ENCODE data around the gene PLP2.

DNA sequence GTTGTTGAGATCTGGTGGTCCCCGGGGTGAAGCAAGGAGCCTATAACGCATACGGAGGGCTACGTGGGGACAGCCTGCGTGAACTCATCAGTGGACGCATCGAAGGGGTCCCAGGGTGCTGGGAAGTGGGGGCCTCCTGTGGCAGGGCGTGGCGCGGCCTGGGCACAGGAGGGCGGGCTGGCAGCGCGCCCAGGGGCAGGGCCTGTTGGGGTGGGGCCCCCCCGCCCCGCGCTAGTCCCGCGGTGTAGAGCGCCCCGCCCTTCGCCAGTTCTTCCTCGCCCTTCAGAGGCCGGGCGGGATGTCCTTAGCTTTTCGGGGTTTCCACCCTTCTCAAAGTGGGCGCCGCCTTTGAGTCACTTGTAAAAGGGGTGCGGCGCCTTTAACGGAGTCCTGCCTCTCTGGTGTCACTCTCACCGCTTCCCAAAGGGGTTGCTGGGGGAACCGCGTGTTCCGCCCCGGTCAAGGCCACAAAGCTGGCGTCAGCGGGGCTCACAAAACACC, 632 bp downstream of the PLP2 start:
- TF ChIP-seq, protein P1, sequence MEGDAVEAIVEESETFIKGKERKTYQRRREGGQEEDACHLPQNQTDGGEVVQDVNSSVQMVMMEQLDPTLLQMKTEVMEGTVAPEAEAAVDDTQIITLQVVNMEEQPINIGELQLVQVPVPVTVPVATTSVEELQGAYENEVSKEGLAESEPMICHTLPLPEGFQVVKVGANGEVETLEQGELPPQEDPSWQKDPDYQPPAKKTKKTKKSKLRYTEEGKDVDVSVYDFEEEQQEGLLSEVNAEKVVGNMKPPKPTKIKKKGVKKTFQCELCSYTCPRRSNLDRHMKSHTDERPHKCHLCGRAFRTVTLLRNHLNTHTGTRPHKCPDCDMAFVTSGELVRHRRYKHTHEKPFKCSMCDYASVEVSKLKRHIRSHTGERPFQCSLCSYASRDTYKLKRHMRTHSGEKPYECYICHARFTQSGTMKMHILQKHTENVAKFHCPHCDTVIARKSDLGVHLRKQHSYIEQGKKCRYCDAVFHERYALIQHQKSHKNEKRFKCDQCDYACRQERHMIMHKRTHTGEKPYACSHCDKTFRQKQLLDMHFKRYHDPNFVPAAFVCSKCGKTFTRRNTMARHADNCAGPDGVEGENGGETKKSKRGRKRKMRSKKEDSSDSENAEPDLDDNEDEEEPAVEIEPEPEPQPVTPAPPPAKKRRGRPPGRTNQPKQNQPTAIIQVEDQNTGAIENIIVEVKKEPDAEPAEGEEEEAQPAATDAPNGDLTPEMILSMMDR (IDR thresholded peaks at IDR 0.05; ENCODE audit: low read length), result no peak
- no peak for TF ChIP-seq EZH2 (IDR thresholded peaks at IDR 0.05; ENCODE audit: borderline replicate concordance, low read length)

All from OCI-LY1 (cell line).